ENCODE data around the gene TMPRSS9.

GRCh38 chr19:2409352-2409912 is 49.4 kb downstream of the TMPRSS9 start:
- TF ChIP-seq EZH2 (IDR thresholded peaks at IDR 0.05; ENCODE audit: insufficient read depth, poor library complexity, severe bottlenecking) (no peak), EZH2phosphoT487 (IDR thresholded peaks at IDR 0.05; ENCODE audit: insufficient read depth, low read depth) (no peak)

Measured in GM23248 (cell line).